Gastroesophageal sphincter (tissue), 3 donors: ENCODE data around the gene HMG20B.

Experiments used
- CTCF ChIP-seq, 4 experiments: fragments of 200-600 bp in 2 of 4; fragments of 450-650 bp in 2 of 4; sonication (generic) in 1 of 4; IDR thresholded peaks; one replicate each; pipeline ENCODE4 v1.5.1; 2017 to 2019; ENCODE audit warnings: antibody characterized with exemption in 4 of 4, mild to moderate bottlenecking in 2 of 4, moderate library complexity in 2 of 4
- EP300 ChIP-seq: sonication (generic); formaldehyde crosslinking; IDR thresholded peaks from one replicate; pipeline ENCODE4 v1.6.1; 2017; ENCODE audit warnings: antibody characterized with exemption, mild to moderate bottlenecking
- POLR2A ChIP-seq, 2 donors: fragments of 450-650 bp; IDR thresholded peaks; one replicate each; pipeline ENCODE4 v1.6.1; 2017; ENCODE audit warnings: antibody characterized with exemption in 2 of 2, mild to moderate bottlenecking in 2 of 2, moderate library complexity in 1 of 2
- POLR2AphosphoS5 ChIP-seq: sonication (generic); formaldehyde crosslinking; IDR thresholded peaks from one replicate; pipeline ENCODE4 v1.6.1; 2017; ENCODE audit warnings: antibody characterized with exemption

- no peak for TF ChIP-seq CTCF (IDR thresholded peaks at IDR 0.05)
- no peak for TF ChIP-seq POLR2AphosphoS5
- no peak for TF ChIP-seq POLR2A (IDR thresholded peaks at IDR 0.05)
- no peak for TF ChIP-seq EP300
Measured at GRCh38 chr19:3612901-3613741, 40.4 kb downstream of the HMG20B start.
